Measurements from ENCODE around the gene BTG1.
"Not testable (repeated sequence)": the region's sequence is repeated elsewhere in the genome, so short reads cannot be mapped to it uniquely, and the experiment has no call there.

BTG1 gene

DNA sequence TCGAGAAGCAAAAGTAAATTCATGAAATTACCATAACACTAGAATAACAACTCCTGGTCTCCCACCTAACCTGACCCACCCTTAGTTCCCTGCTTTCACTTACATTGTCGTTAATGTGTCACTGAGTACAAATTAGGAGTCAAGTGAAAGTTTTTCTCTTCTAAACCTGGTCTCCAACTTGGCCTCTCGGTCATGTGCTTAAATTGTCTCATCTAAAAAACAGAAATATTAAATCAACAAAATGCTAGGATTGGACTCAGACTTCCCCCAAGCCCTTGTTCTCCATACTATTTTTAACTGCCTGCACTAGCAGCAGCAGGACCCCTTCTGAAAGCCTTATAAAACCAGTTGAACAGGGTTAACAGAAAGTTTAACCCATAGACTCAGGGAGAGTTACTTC lies 1.8 kb upstream of the BTG1 start:
- FAIRE-seq = no peak

GRCh38 chr12:92146497-92147224 lies 1.0 kb upstream of the BTG1 start:
- no peak for FAIRE-seq

DNA sequence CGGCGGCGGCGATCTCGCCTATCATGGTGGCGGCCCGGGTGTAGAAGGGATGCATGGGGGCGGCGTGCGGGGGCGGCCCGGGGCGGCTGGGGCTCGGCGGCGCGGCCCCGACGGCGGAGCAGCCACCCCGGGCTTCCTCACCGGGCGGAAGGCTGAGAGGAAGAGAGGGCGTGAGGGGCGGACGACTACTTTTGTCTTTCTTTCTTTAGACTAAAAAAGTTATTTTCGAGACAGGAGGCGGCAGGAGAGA lies 240 bp downstream of the BTG1 start:
- no peak for FAIRE-seq

GRCh38 chr12:92144631-92145480 lies 790 bp downstream of the BTG1 start:
- no peak for FAIRE-seq

GRCh38 chr12:92143686-92144630 lies 1.7 kb downstream of the BTG1 start:
- no peak for FAIRE-seq

- FAIRE-seq = no peak
Observed at GRCh38 chr12:92143258-92143657, 2.4 kb downstream of the BTG1 start.

GRCh38 chr12:92142251-92142926 lies 3.3 kb downstream of the BTG1 start:
- FAIRE-seq = no peak

DNA sequence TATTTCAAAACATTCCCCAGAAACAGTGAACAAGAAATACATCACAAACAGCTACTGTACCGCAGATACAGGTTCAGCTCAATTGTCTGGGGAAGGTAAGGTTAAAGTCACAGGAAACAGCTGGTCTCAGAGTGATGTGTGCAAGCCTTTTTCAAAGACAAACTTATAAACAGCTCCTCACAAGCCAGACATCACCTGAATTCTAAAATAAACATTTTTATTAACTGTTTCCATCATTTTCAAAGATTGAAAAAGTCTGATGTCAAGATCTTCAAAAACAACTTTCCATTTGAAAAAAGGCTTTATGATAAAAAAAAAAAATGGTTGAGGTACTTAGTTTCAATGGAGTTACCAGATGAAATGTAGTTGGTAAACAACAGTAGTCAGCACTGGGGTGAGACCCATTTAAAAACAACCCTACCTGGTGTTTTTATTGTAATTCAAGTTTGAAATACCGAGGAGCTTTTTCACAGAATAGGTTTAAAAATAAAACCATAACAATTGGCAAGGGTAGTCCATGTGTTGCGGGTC lies 4.0 kb downstream of the BTG1 start:
- FAIRE-seq = no peak

DNA sequence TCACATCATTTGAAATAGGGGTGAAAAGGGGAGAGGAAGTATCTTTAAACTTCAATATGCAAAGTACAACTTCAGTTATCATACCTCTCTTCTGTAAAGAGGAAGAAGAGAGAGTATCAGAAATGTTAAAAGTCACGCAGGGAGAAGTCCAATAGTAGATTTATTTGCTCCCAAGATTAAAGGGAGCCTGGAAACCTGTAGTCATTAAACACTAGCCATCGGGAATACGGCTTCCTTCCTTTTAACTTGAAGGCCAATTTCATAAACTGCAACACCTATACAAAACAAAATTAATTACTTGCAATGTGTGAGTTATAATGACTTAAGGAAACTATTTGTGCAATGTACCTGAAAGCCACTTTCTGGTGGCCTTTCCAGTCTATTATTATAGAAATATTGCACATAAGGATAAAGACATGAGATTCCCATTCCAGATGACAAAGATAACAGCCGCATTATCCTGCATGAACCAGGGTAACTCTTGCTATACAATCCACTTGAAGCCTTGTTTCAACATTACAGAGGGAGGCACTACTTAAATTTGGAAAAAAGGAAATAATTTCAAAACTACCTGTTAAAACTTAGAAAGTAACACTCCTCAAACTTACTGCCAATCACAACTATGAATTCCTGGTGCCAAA lies 4.6 kb downstream of the BTG1 start:
- FAIRE-seq = no peak

- FAIRE-seq = no peak
Observed at GRCh38 chr12:92140156-92140555, 5.5 kb downstream of the BTG1 start.

- no peak for FAIRE-seq
Observed at GRCh38 chr12:92139634-92140150, 6.0 kb downstream of the BTG1 start.

GRCh38 chr12:92138626-92139025 lies 7.0 kb downstream of the BTG1 start:
- no peak for FAIRE-seq

- no peak for FAIRE-seq
Observed at GRCh38 chr12:92138144-92138543, 7.5 kb downstream of the BTG1 start.

GRCh38 chr12:92136965-92137721 lies 8.5 kb downstream of the BTG1 start:
- FAIRE-seq = no peak

- no peak for FAIRE-seq
Observed at GRCh38 chr12:92136026-92136730, 9.5 kb downstream of the BTG1 start.

GRCh38 chr12:92135541-92135940 lies 10.1 kb downstream of the BTG1 start:
- FAIRE-seq = not testable (repeated sequence)

- no peak for FAIRE-seq
Observed at GRCh38 chr12:92134638-92135274, 10.9 kb downstream of the BTG1 start.

DNA sequence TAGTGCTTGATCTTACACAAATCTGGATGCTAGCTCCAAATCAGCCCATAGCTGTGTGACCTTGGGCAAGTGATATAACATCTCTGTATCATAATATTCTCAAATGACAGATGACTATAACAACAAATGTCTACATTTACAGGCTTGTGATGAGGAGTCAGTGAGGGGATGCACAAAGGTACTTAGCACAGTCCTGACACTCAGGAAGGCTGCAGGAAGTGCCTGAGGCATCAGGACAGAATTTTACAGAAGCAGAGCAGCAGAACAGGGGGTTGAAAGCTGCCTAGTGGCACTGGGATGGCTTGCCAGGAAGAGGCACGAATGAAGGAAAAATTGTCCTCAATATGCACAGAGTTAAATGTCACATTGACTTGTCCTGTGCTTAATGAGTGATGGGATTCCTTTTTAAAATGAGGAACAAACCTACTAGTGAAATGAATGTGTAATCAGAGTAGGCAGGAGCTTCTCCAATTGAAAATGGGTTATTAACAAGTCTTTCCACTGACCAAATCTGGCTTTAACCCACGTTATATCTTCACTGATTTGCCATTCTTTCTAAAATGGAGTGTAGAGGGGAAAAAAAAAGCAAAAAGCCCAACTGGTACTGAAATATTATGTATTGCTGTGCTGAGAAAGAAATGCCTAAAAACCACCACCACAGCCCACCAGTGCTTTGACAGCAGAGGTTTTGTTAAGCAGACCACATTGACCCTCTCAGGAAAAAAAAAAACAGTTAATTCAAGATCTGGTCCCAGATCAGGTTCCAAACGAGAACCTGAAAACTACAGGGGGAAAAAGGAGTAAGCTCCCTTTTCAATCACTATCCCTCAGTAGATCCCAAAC lies 11.6 kb downstream of the BTG1 start:
- FAIRE-seq = no peak

DNA sequence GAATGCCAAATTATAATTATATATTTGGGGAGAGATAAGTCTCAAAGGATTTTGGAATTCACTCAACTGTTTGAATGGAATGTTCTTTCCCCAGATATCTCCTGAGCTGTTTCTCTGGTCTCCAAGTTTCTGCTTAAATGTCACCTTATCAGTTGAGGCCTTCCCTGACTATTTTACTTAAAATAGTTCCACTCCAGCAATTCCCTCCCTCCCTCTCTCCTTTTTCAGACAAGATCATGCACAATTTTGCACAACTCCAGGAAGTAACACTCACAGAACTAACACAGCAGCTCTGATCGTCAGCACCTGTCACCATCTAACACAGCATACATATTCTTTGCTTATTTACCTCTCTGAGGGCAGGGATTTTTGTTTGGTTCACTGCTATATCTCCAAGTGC lies 12.5 kb downstream of the BTG1 start:
- no peak for FAIRE-seq
